Stimulated activated naive B cell treated with anti-CD40 and anti-IgM and Interleukin-4, amounts not matched to agents 10 μg/mL and 1 μg/mL and 100 μg/mL, for 72 hours (primary cell): ENCODE results near the gene NCAM1.

ENCODE experiments used
- ATAC-seq, 2 donors: fragments of 150-1000 bp; cut with Tn5 transposase; replicated peaks; 2 replicates each; pipeline ENCODE4 v1.10.0; 2021; ENCODE audit warnings: moderate library complexity in 1 of 2
- DNase-seq: peaks from one replicate; pipeline ENCODE4 v3.0.0; 2021
- H3K27ac Mint-ChIP-seq: one replicate; pipeline ENCODE4 v1.8.0; 2022; ENCODE audit warnings: mild to moderate bottlenecking, mixed read lengths
- H3K27me3 Mint-ChIP-seq, 2 donors: one replicate each; pipeline ENCODE4 v1.8.0; 2022; ENCODE audit warnings: mixed read lengths in 2 of 2
- H3K36me3 Mint-ChIP-seq, 2 donors: one replicate each; pipeline ENCODE4 v1.8.0; 2022; ENCODE audit warnings: mixed read lengths in 2 of 2, mild to moderate bottlenecking in 1 of 2
- H3K4me1 Mint-ChIP-seq, 2 donors: one replicate each; pipeline ENCODE4 v1.8.0; 2022; ENCODE audit warnings: mixed read lengths in 2 of 2, mild to moderate bottlenecking in 1 of 2
- H3K4me3 Mint-ChIP-seq, 2 donors: one replicate each; pipeline ENCODE4 v1.8.0; 2022; ENCODE audit warnings: mild to moderate bottlenecking in 2 of 2, mixed read lengths in 2 of 2, moderate library complexity in 1 of 2
- H3K9me3 Mint-ChIP-seq, 2 donors: one replicate each; pipeline ENCODE4 v1.8.0; 2022; ENCODE audit warnings: mixed read lengths in 2 of 2, mild to moderate bottlenecking in 1 of 2

NCAM1 gene

DNA sequence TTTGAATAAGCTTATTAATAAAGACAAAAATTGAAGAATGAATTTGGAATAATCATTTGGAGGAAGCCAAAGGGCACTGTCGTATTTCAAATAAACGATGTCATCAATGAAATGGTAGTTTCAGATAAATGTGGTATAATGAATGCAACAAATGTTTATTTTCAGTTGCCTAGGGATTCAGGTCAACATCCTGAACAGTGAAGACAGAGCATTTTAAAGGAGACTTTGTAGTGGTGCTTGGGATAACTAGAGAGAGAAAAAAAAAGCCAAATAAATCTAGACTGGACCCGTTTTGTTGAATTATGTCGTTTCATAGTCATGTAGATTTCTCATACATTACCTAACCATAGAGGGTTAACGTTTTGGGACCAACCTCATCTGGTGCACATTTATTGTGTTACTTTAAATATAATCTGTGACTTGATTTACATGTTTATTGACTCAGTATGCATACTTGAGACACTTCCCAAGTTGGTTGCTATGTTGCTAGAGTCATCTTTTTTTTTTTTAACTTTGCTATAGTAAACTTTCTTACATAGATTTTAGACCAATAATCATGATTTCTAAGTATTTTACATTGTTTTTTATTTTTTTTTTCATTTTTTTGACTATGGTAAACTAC is 111.1 kb downstream of the NCAM1 start:
- ATAC-seq (no peak), DNase-seq (no peak)
- peaks cover 0 to 1% of the 10 kb centered on the region in 2 donors for H3K9me3 Mint-ChIP-seq
- H3K27me3 Mint-ChIP-seq = no peaks in the 10 kb centered on the region
- H3K4me3 Mint-ChIP-seq = no peak overlapping the region
- H3K36me3 Mint-ChIP-seq = no peaks in the 10 kb centered on the region
- no peaks in the 10 kb centered on the region for H3K4me1 Mint-ChIP-seq
- H3K27ac Mint-ChIP-seq = no peak overlapping the region

DNA sequence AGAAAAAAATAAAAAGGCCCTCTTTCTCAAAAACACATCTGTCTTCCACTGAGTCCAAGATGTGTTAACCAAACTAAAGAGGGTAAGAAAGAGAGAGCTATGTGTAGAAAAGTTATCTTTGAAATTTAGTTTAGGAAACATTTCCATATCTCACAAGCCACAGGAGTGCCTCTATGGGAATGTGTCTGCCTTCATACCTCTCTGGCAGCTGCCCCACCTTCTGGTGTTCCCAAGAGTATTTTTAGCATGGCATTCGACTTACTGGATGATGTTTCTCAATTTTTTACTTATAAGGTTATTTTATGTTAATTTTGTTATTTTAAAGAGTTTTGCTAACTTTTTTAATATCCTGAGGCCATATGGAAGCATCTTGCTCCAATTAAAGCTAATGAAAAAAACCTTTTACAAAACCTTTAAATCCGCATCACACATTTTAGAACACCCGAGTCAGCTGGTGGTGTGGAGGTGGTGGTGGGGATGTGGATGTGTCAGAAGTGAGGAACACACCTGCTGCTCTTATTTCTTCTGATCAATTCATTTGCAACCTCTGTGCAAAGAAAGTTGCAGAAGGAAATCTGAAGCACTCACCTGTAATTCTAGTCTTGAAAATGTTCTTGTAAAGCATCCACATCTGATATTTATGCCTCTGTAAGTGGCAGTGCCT is 112.2 kb downstream of the NCAM1 start:
- Mint-ChIP-seq H3K27me3 (no peaks in the 10 kb centered on the region), H3K4me3 (no peak overlapping the region), H3K4me1 (no peaks in the 10 kb centered on the region), H3K9me3 (peaks cover 0 to 1% of the 10 kb centered on the region in 2 donors), H3K36me3 (no peaks in the 10 kb centered on the region), H3K27ac (no peak overlapping the region)
- ATAC-seq (no peak), DNase-seq (no peak)

DNA sequence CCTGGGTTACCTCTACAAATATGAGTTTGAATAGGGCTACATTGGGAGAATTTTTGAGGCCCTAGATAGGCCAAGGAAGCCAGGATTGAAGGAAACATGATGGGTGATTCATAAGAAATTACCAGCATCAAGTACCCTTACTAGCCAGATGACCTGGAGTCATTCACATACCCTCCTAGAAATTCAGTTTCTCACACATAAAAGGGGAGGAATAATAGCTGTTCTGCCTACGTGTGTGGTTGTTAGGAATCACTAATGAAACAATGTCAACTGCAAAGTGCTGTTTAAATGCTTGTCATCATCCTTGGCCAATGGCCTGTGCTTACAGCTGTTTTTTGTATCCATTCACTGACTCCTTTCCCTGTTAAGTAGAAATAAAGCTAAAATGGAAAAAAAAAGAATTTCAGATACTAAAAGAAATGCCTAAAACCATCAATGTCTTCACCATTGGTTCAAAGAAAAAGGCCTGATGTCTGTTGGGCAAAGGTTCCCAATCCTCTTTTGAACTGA is 114.4 kb downstream of the NCAM1 start:
- Mint-ChIP-seq H3K36me3 (no peaks in the 10 kb centered on the region), H3K9me3 (peaks cover 0 to 1% of the 10 kb centered on the region in 2 donors), H3K27ac (no peak overlapping the region), H3K4me1 (no peaks in the 10 kb centered on the region), H3K27me3 (no peaks in the 10 kb centered on the region), H3K4me3 (no peak overlapping the region)
- DNase-seq = no peak
- no peak for ATAC-seq

DNA sequence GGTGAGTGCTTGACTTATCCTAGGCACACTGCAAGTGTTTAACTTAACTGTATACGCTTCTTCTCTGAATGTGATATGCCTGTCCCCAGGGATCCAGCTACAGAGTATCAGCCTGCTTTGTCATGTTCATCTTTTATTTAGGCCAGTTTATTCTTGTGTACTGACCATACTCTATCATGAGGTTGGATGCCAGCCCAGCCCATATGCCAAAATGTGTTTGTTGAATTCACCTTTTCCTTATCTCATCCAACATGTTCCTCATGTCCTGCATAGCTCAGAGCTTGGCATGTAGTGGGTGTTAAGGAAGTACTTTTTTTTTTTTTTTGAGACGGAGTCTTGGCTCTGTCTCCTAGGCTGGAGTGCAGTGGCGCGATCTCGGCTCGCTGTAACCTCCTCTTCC is 116.2 kb downstream of the NCAM1 start:
- no peaks in the 10 kb centered on the region for H3K27me3 Mint-ChIP-seq
- no peak for ATAC-seq
- DNase-seq = no peak
- no peak overlapping the region for H3K27ac Mint-ChIP-seq
- peaks cover 0 to 1% of the 10 kb centered on the region in 2 donors for H3K9me3 Mint-ChIP-seq
- H3K4me3 Mint-ChIP-seq = no peak overlapping the region
- H3K36me3 Mint-ChIP-seq = no peaks in the 10 kb centered on the region
- no peaks in the 10 kb centered on the region for H3K4me1 Mint-ChIP-seq

DNA sequence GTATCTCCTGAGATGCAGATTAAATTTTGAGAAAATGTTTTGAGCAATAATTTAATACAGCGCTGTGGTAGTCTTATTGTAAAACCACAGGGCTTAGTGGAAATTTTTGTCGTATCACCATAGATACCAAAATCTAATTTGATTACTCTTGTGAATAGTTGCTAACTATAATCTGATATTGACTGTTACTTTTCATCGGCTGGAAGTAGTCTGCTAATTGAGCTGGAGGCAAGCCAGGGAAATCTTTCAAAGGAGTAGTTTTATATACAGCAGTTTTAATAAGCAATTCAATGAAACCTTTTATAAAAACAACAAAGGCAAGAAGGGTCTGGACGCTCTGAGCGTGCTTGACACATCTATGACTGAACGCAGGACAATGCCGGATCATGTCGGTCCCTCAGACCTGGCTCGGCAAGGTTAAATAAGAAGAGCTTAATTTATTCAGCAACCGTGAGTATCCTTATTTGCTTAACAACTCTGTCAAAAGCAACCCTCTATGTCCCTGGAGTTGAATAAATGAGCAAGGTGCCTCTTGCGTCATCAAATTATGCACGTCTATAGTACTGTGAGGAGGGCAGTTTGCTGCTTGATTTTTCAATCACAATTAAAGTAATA is 121.2 kb downstream of the NCAM1 start:
- DNase-seq (no peak), ATAC-seq (no peak)
- H3K4me3 Mint-ChIP-seq = no peak overlapping the region
- no peak overlapping the region for H3K27ac Mint-ChIP-seq
- no peaks in the 10 kb centered on the region for H3K4me1 Mint-ChIP-seq
- H3K36me3 Mint-ChIP-seq = no peaks in the 10 kb centered on the region
- H3K27me3 Mint-ChIP-seq = peaks cover 0 to 3% of the 10 kb centered on the region in 2 donors
- H3K9me3 Mint-ChIP-seq = no peaks in the 10 kb centered on the region

DNA sequence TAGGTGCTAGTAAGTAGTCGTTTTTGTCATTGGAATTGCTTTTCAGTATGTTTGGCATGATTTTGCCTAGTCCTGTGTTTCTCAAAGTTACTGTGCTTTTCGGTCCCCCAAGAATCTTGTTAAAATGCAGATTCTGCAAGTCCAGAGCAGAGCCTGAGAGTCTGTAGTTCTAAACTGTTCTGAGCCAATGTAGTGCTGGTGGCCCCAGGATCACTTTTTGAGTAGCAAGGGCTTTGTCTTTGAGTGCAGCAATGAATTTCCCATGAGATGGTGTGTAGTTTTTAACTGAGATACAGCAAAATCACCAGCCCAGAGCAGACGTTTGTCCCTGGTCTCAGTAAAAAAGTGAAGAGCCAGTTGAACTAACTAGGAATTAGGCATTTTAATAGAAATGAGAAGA is 122.4 kb downstream of the NCAM1 start:
- no peak overlapping the region for H3K27ac Mint-ChIP-seq
- H3K27me3 Mint-ChIP-seq = peaks cover 0 to 6% of the 10 kb centered on the region in 2 donors
- H3K4me1 Mint-ChIP-seq = no peaks in the 10 kb centered on the region
- no peak for DNase-seq
- no peak for ATAC-seq
- no peaks in the 10 kb centered on the region for H3K9me3 Mint-ChIP-seq
- no peak overlapping the region for H3K4me3 Mint-ChIP-seq
- H3K36me3 Mint-ChIP-seq = no peaks in the 10 kb centered on the region

DNA sequence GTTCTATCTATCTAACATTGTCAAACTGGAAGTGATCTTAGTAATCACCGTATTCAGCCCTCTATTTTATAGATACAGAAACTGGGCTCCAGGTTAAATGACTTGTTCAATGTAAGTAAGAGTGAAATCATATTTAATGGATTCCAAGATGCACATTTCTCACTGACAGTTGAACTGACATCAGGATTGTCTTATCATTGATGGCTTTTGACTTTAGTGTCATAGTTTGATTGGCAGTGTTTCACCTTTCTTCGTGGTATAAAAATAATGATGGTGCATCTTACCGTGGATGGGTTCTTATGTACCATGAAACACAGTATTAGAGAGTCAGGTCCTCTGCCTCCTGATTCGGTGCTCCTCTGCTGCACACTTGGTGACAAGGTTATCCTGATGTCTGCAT is 123.1 kb downstream of the NCAM1 start:
- H3K9me3 Mint-ChIP-seq = no peaks in the 10 kb centered on the region
- H3K36me3 Mint-ChIP-seq = no peaks in the 10 kb centered on the region
- ATAC-seq = no peak
- no peak overlapping the region for H3K27ac Mint-ChIP-seq
- H3K4me3 Mint-ChIP-seq = no peak overlapping the region
- no peaks in the 10 kb centered on the region for H3K4me1 Mint-ChIP-seq
- H3K27me3 Mint-ChIP-seq = peaks cover 0 to 6% of the 10 kb centered on the region in 2 donors
- DNase-seq = no peak

DNA sequence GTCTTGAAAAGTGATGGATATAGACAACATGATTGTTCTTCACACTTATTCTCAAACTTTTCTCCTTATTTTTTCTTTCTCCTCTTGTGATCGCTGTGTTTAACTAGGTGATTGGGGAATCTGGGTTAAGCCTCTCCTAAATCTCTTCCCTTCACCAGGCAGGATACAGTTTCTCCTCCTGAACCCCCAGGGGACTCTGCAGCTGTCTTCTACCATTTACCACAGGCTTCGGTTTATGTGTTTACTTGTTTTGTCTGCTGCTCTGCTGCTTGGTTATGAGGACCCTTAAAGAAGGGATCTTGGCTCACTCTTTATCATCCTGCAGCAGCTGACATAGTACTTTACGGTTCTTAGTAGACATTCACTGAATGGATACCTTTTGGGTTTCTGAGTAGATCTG is 124.2 kb downstream of the NCAM1 start:
- H3K9me3 Mint-ChIP-seq = no peaks in the 10 kb centered on the region
- H3K27ac Mint-ChIP-seq = no peak overlapping the region
- H3K36me3 Mint-ChIP-seq = no peaks in the 10 kb centered on the region
- H3K4me1 Mint-ChIP-seq = no peaks in the 10 kb centered on the region
- ATAC-seq = no peak
- no peak overlapping the region for H3K4me3 Mint-ChIP-seq
- peaks cover 0 to 6% of the 10 kb centered on the region in 2 donors for H3K27me3 Mint-ChIP-seq
- no peak for DNase-seq

DNA sequence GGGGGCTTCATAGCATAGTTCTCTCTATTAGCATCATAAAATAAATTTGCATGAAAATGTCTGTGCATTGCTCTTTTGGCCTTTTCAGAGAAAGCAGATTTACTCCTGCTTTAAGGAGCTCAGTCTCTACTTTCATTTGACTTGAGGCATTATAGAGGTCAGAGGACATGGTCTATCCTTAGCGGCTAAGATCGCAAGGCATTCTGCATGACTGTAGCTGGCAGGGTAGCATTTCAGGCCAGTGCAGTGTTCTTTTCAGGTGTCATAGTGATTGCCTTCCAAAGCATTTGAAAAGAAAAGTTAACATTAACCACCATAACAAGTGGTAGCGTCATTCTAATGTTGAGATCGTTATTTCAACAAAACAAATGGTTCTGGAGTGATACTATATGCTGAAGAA is 126.5 kb downstream of the NCAM1 start:
- H3K4me1 Mint-ChIP-seq = no peaks in the 10 kb centered on the region
- ATAC-seq = no peak
- peaks cover 0 to 11% of the 10 kb centered on the region in 2 donors for H3K27me3 Mint-ChIP-seq
- no peak overlapping the region for H3K27ac Mint-ChIP-seq
- no peaks in the 10 kb centered on the region for H3K36me3 Mint-ChIP-seq
- DNase-seq = no peak
- H3K4me3 Mint-ChIP-seq = no peak overlapping the region
- no peaks in the 10 kb centered on the region for H3K9me3 Mint-ChIP-seq

DNA sequence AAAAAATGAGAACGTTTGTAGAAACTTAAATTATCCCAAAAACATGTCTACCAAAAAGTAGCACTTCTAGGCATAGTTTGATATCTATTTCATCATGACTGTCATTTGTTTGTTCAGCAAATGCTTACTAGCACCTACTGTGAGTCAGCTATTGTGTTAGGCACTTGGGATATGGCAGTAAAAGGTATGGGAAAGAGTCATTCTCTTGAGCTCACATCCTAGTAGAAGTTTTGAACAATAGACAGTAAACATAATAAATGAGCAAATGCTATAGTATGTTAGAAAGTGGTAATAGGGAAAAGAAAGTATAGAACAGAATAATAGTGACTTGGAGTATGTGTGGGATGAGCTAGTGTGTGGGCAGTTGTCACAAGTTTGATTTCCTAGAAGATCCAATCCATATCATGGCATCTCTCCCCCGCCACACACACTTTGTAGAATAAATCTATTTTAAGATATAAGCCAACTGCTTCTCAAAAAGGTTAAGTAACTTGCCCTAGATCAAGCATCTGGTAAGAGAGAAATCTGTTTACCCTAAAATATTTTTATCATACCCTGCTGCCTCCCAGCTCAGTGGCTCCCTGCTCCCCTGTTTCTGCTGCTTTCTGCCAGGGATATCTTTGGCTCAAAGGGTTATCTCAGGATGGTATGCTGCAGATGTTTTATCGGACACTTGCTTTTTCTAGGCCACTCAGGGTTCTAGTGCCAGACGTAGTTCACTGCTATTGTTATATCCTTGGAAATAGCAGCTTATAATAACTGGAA is 129.7 kb downstream of the NCAM1 start:
- no peak for ATAC-seq

DNA sequence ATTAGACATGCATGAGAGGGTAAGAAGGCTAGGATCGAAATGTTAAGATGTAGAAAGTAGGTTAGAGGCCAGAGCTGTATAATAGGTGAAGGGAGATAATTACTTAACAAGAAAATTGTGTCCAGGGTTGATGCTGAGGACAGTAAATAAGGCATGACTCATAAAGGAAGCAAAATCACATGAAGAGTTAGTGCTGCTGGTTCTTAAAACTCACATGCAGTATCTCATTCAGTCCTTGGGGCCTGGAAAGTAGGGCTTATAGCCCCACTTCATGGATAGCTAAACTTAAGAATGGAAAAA is 130.2 kb downstream of the NCAM1 start:
- Mint-ChIP-seq H3K9me3 (no peaks in the 10 kb centered on the region), H3K4me3 (no peak overlapping the region), H3K27ac (no peak overlapping the region), H3K4me1 (no peaks in the 10 kb centered on the region), H3K27me3 (peaks cover 0 to 11% of the 10 kb centered on the region in 2 donors), H3K36me3 (no peaks in the 10 kb centered on the region)
- ATAC-seq (no peak), DNase-seq (no peak)

More for the DNA sequence above, 129.7 kb downstream of the NCAM1 start:
- no peak overlapping the region for H3K27ac Mint-ChIP-seq
- DNase-seq = no peak
- peaks cover 0 to 11% of the 10 kb centered on the region in 2 donors for H3K27me3 Mint-ChIP-seq
- H3K4me3 Mint-ChIP-seq = no peak overlapping the region
- no peaks in the 10 kb centered on the region for H3K36me3 Mint-ChIP-seq
- no peaks in the 10 kb centered on the region for H3K9me3 Mint-ChIP-seq
- H3K4me1 Mint-ChIP-seq = no peaks in the 10 kb centered on the region

DNA sequence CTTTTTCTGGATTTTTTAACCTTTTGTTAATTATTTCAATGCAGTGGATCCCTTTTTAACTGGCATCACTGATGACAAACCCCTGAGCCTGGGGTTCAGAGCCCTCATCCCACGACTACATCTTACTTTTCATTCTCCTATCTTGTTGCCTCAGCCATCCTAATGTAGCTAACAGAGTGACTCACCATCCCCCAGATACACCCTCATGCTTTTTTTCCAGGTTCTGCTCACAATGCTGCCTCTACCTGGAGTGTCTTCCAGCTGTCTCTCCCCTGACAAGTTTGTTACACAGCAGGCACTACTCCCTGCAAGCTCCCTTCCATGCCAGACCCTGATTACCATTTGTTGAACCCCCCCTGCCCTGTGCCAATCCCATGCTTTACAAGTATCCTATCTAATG is 135.4 kb downstream of the NCAM1 start:
- no peak for DNase-seq
- no peaks in the 10 kb centered on the region for H3K4me1 Mint-ChIP-seq
- H3K27me3 Mint-ChIP-seq = peaks cover under 1 to 6% of the 10 kb centered on the region in 2 donors
- no peak overlapping the region for H3K27ac Mint-ChIP-seq
- no peaks in the 10 kb centered on the region for H3K9me3 Mint-ChIP-seq
- no peaks in the 10 kb centered on the region for H3K36me3 Mint-ChIP-seq
- no peak overlapping the region for H3K4me3 Mint-ChIP-seq
- no peak for ATAC-seq

DNA sequence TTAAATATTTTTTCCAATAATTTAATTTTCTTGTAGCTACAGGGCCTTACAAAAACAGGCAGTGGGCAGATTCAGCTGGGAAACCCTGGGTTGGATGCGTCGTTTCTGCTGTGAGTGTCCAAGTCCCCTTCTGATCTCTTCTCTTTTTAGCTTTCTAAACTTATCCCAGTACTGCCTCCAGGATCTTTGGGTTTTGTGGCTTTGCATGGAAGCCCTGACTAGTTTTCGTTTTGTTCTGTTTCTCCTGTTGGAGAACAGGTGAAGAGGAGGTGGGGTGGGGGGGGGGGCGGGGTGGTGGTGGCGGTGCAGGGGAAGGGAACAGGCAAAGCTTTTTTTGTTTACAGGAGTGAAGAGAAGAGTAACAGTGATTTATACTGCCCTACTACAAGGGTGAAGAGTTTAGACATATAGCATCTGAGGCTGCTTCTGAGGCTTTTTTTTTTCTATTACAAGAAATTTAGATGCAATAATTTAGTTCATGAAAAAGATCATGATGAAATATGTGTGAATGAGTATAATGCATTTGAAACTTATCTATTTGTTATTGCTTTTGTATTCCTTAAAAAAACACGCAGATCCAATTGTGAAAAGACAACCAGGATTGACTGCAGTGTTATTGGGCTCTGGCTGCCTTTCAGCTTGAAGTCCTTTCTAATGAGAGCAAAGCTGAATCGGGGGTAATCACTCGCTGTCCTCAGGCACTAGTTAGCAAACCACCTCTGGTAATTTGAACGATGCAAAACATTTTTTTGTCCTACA is 142.9 kb downstream of the NCAM1 start:
- DNase-seq = no peak
- ATAC-seq = no peak
- H3K4me1 Mint-ChIP-seq = no peaks in the 10 kb centered on the region
- H3K9me3 Mint-ChIP-seq = no peaks in the 10 kb centered on the region
- no peak overlapping the region for H3K27ac Mint-ChIP-seq
- H3K27me3 Mint-ChIP-seq = peaks cover 0 to 9% of the 10 kb centered on the region in 2 donors
- no peaks in the 10 kb centered on the region for H3K36me3 Mint-ChIP-seq
- H3K4me3 Mint-ChIP-seq = no peak overlapping the region

DNA sequence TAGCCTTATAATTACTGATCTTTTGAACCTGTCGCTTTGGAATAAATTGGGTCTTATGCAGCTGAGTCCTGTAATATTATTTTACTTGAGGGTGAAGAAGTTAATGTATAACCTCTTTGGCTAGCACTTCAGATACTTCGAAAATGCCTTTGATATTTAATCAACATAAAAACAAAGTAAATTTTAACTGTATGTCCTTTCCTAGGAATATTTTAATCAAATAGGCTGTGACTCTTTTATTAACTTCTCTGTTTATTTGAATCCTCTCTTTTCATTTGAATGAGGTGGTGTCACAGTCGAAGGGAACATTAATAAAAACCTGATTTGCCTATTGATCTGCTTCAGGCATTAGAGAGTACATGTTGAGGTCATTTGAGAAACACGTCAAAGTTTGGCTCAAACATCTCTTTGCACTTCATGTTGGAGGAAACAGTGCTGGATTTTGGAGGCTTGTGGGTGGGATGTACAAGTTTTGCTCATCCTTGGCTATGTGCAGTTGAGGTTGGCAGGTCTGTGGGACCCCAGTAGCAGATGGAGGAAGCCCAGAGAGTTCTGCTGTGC is 143.6 kb downstream of the NCAM1 start:
- Mint-ChIP-seq H3K4me1 (no peaks in the 10 kb centered on the region), H3K27me3 (peaks cover 0 to 9% of the 10 kb centered on the region in 2 donors), H3K4me3 (no peak overlapping the region), H3K36me3 (no peaks in the 10 kb centered on the region), H3K9me3 (no peaks in the 10 kb centered on the region), H3K27ac (no peak overlapping the region)
- DNase-seq (no peak), ATAC-seq (no peak)
